Activated CD8-positive, alpha-beta memory T cell treated with anti-CD3 and anti-CD28 coated beads, Interleukin-2, amount 50 U/mL, for 48 hours (primary cell): ENCODE data around the gene LRP11.

Experiments used
- DNase-seq: peaks from one replicate; pipeline ENCODE4 v3.0.0-alpha.2; 2020

LRP11 gene

DNA sequence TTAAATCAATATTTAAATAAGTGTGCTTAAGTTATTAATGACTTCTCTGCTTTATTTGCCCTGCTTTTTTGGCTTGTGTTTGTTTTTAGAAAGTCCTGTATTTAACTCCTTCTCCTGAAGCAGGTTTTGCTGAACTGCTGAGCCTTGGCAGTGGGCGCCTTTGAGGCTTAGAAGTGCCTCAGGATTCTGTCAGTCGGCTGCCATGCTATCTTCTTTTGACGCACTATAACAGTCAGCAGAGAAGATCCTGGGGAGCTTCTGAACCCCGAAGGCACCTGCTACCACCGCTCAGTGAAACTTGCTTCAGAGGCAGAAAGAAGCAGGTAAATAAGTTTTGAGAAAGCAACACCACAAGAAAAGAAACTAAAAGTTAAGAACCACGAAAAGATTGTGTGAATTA is 92.2 kb downstream of the LRP11 start:
- no peak for DNase-seq

DNA sequence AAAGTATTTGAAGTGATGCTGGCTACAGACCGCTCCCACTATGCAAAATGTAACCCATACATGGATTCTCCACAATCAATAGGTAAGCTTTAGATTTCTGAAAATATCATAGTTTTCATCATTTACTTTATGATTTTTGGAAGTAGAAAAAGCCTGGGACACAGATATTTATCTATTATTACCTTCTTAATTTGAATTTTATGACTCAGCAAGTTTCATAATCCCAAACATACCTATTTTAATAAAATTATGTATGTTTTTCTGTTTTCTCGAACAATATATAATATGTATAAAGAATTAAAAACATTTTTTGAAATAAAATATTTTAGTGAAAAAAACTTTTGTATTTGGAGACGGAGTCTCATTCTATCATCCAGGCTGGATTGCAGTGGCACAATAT is 93.0 kb downstream of the LRP11 start:
- DNase-seq, result no peak

DNA sequence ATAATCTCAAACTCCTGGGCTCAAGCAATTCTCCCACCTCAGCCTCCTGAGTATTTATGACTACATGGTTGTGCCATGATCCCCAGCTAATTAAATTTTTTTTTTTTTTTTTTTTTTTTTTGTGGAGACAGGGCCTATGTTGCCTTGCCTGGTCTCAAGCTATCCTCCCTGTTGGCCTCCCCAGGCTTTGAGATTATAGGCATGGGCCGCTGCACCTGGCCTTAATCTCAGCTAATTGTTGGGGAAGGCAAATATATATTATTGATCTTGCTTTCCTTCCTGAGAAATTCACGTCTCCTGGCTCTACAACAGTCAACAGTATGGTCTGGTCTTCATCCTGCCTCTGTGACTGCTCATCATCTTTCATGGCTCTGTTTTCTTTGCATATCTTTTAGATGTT is 94.5 kb downstream of the LRP11 start:
- no peak for DNase-seq
